IPS-15b (cell line): Measurements from ENCODE around the gene CLEC3B.

Experiments used
- H3K27me3 ChIP-seq: one replicate; pipeline ENCODE4 v1.6.1; 2013; ENCODE audit warnings: low read length; ENCODE audit not compliant: control insufficient read depth, insufficient read depth
- H3K36me3 ChIP-seq: one replicate; pipeline ENCODE4 v1.6.1; 2013; ENCODE audit warnings: low read length; ENCODE audit not compliant: control insufficient read depth, insufficient read depth
- H3K4me1 ChIP-seq: one replicate; pipeline ENCODE4 v1.6.1; 2013; ENCODE audit warnings: mild to moderate bottlenecking, low read length; ENCODE audit not compliant: control insufficient read depth, insufficient read depth
- H3K4me3 ChIP-seq: one replicate; pipeline ENCODE4 v1.5.1; 2013; ENCODE audit warnings: low read depth, low read length
- H3K9ac ChIP-seq: one replicate; pipeline ENCODE4 v1.6.1; 2013; ENCODE audit warnings: low read depth, mild to moderate bottlenecking, low read length
- H3K9me3 ChIP-seq: one replicate; pipeline ENCODE4 v1.6.1; 2013; ENCODE audit warnings: mild to moderate bottlenecking, low read length; ENCODE audit not compliant: control insufficient read depth, insufficient read depth

Gene CLEC3B

DNA sequence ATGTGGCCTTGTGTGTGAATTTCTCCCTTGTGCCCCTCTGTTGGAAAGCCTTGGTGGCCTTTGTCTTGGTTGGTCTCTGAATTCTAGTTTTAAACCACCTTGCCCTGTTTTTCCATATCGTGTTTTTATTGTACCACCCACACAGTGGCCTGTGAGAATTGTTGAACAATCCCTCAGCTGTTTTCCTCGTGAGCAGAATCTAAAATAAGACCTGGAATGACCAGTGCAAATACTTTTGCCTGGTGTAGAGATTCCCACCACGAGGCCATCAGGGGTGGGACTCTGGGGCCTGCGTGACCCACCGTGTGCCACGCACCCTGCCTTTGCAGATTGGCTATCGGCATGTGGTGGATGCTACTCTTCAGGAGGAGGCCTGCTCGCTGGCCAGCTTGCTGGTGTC is 19.0 kb upstream of the CLEC3B start:
- peaks cover 48% of the 10 kb centered on the region for H3K36me3 ChIP-seq

DNA sequence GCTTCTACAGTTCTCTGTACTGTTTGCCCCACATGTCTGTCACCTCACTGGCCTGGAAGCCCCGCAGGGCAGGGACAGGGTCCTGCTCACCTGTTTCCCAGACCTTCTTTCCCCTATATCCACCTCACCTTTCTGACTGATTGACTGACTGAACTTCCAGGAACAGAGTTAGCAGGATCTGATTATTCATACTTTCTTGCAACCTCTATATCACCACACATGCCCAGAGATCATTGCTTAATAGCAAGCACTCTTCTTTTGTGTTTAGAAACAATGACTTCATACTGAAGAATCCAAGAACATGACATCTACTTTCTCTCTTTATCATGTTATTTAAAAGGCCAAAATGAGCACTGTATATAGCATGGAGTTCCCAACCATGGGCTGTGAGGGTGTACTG is 18.0 kb upstream of the CLEC3B start:
- Histone ChIP-seq H3K9me3 (no peaks in the 10 kb centered on the region), H3K36me3 (peaks cover 51% of the 10 kb centered on the region), H3K27me3 (no peaks in the 10 kb centered on the region), H3K4me3 (no peak overlapping the region), H3K4me1 (no peaks in the 10 kb centered on the region), H3K9ac (no peak overlapping the region)

More for the DNA sequence above, 19.0 kb upstream of the CLEC3B start:
- no peak overlapping the region for H3K4me3 ChIP-seq
- no peaks in the 10 kb centered on the region for H3K4me1 ChIP-seq
- H3K9me3 ChIP-seq: no peaks in the 10 kb centered on the region
- H3K9ac ChIP-seq: no peak overlapping the region
- H3K27me3 ChIP-seq: no peaks in the 10 kb centered on the region

DNA sequence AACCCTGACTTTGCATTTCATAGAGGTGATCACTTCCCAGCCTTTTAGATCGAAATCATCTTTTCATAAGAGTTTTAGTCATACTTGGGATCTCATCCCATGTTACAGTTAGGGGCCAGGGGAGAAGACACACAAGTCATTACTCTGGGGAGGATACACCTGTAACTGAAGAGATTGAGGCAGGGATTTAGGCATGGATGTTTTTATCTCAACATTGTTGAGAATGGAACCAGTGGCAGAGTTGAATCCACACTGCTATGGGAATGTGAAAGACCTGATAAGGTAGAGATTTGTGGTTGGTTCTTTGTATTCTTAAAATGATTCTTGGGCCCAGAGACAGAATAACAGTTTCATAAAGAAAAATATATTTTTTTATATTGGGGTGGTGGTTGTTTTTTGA is 16.2 kb upstream of the CLEC3B start:
- peaks cover 45% of the 10 kb centered on the region for H3K36me3 ChIP-seq

DNA sequence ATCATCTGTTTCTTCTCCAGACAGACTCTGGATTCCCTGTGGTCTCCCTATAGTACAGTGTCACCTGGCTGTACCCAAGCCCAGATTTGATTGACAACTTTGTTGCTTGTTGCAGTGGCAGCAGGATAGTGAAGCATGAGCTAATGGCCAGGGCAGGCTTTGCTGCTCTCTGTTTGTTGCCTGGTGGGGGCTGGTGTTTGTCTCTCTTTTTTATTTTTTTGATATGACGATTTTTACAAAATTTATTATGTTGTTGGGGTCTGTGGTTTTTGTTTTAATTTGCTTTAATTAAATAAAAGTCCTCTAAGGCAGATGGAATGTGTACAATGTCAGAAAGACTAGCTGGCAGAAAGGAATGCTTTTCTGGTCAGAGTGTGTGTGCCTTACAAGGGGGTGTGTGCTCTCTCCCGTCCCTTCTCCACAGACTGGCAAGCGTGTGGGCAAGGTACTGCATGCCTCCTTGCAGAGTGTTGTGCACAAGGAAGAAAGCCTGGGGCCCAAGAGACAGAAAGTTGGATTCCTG is 15.2 kb upstream of the CLEC3B start:
- no peaks in the 10 kb centered on the region for H3K27me3 ChIP-seq
- H3K9ac ChIP-seq: no peak overlapping the region
- peaks cover 5% of the 10 kb centered on the region for H3K4me1 ChIP-seq
- H3K9me3 ChIP-seq: no peaks in the 10 kb centered on the region
- peaks cover 40% of the 10 kb centered on the region for H3K36me3 ChIP-seq
- H3K4me3 ChIP-seq: no peak overlapping the region

More for the DNA sequence above, 16.2 kb upstream of the CLEC3B start:
- Histone ChIP-seq H3K4me3 (no peak overlapping the region), H3K27me3 (no peaks in the 10 kb centered on the region), H3K9me3 (no peaks in the 10 kb centered on the region), H3K4me1 (no peaks in the 10 kb centered on the region), H3K9ac (no peak overlapping the region)

DNA sequence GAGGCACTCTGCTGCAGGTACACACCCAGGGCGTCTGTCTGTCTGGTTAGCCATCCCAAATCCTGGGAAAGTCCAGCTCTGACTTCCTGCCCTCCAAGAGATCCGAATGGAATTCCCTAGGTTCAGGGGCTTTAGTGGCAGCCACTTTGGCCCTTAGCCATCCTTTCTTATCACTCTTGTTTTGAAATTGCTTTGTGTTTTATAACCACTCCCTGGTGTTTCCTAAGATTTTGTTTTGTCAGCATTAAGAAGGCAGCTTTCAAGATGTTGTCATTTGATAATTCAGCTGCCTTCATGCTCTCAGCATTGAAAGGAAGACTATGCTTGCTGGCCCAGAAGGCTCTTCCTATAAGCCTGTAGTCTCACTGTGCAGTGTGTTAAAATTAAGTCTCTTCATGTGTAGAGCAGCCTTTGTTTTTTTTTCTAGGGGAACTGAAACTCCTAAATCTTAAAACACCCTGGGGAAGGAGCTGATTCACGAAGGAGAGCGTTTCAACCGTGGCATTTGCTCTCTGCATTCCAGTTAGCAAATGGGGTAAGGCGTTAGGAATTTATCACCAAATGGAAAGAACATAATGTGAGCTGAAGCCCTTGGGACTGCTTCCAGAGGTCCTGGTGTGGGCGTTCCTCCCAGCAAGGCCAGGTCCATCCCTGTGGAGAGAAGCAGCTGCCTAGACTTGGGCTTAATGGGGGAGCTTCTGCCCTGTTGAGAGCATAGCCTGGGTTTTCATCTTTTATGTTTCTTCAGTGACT is 14.2 kb upstream of the CLEC3B start:
- Histone ChIP-seq H3K36me3 (peaks cover 38% of the 10 kb centered on the region), H3K27me3 (no peaks in the 10 kb centered on the region), H3K9me3 (no peaks in the 10 kb centered on the region), H3K9ac (no peak overlapping the region), H3K4me1 (peaks cover 13% of the 10 kb centered on the region), H3K4me3 (no peak overlapping the region)

DNA sequence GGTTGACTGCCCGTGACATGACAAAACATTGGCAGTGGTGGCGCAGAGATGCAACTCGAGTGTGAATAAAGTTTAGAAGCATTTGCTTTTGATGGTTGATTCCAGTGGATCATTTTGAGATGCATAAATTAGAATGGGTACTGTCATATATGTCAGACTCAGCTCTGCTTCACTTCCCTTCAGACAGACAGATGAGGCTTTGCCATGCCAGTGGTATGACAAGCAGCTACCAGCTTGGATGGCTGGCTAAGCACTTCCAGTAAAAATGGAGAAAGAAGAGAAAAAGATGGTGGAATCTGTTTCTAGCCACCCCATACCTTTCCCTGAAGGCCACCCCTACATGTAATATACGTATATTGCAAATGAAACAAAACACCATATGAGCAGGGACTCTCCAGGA is 13.5 kb upstream of the CLEC3B start:
- Histone ChIP-seq H3K4me3 (no peak overlapping the region), H3K27me3 (no peaks in the 10 kb centered on the region), H3K9me3 (no peaks in the 10 kb centered on the region), H3K36me3 (peaks cover 32% of the 10 kb centered on the region), H3K4me1 (peaks cover 18% of the 10 kb centered on the region), H3K9ac (no peak overlapping the region)

DNA sequence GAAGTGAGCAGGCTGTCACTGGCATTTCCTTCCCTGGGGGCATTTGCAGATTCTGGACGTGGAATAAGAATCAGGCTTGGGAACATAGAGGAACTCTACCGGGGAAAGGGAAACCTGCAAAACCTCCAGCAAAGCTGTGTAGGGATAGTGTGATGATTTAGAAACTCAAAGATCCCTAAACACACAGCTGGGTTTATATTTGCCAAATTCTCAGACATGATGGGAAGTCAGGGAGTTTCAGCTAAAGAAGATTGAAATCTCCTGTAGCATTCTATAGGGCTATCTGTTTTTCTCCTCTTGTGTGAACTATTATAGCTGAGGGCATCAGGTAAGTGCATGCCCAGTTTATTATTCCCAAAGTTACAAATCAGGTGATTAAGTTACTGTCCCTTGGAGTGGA is 9.2 kb upstream of the CLEC3B start:
- H3K9ac ChIP-seq: no peak overlapping the region
- H3K4me3 ChIP-seq: no peak overlapping the region
- H3K36me3 ChIP-seq: peaks cover 10% of the 10 kb centered on the region
- no peaks in the 10 kb centered on the region for H3K9me3 ChIP-seq
- H3K27me3 ChIP-seq: no peaks in the 10 kb centered on the region
- H3K4me1 ChIP-seq: peaks cover 18% of the 10 kb centered on the region

DNA sequence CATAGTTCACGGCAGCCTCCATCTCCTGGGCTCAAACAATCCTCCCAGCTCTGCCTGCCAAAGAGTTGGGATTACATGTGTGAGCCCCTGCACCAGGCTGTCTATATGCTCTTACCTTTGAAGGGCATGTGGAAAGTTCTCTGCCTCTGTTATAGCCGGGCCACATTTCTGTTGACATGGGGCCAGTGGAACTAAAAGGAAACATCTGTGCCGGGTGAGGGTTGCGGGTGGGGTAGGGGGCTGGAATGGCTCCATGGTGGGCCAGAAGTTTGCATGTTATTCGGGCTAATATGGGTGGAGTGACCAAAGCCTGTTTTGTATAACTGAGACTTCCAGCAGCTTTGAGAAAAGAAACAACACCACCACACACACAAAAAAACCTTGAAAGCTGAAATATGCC is 8.3 kb upstream of the CLEC3B start:
- no peak overlapping the region for H3K4me3 ChIP-seq
- no peaks in the 10 kb centered on the region for H3K9me3 ChIP-seq
- H3K27me3 ChIP-seq: no peaks in the 10 kb centered on the region
- peaks cover 18% of the 10 kb centered on the region for H3K4me1 ChIP-seq
- peaks cover 4% of the 10 kb centered on the region for H3K36me3 ChIP-seq
- no peak overlapping the region for H3K9ac ChIP-seq

DNA sequence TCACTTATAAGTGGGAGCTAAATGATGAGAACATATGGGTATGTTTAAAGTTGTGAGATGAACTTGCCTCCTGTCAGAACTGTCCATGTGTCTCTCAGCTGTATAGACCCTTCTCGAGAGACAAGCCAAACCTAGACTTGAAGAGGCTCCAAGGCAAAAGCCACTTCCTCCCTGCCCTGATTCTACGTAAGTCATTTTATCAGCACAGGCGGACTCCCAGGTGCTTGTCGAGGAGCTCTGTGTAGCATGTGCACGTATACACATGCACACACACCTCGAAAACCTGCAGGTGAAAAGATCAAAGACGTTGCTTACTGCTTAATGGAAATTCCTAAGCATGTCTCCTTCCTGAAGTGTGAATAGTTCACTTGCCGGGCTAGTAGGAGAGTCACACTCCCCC is 5.6 kb upstream of the CLEC3B start:
- no peaks in the 10 kb centered on the region for H3K9me3 ChIP-seq
- H3K36me3 ChIP-seq: no peaks in the 10 kb centered on the region
- H3K27me3 ChIP-seq: no peaks in the 10 kb centered on the region
- no peak overlapping the region for H3K4me3 ChIP-seq
- H3K4me1 ChIP-seq: peaks cover 16% of the 10 kb centered on the region
- H3K9ac ChIP-seq: no peak overlapping the region

DNA sequence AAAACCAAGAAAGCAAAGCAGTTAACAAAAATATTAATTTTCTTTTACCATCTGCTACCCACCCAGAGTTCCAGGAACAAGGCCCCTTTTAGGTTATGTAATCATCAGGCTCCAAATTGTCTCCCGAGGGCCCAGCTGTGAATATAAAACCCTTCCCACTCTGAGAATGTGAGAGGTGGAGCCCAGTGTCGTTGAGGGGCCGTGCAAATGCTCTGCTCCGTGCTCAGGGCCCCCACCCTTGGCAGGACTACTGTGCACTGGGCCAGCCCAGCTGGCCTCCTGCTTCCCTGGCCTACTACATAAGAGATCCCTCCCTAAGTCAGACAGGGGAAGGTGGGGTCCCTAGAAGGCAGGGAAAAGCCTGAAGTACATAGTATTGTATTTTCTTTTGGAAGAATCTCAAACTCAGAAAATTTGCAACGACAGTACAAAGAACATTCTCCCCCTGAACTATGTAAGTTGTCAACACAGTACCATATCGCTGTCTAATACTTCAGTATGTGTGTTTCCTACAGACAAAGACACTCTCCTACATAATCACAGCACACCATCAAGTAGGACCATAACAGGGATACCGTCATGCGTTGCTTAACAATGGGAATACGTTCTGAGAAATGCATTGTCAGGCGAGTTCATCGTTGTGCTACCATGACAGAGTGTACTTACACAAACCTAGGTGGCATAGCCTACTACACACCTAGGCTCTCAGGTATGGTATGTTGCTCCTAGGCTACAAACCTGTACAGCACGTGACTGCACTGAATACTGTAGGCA is 4.4 kb upstream of the CLEC3B start:
- Histone ChIP-seq H3K9me3 (no peaks in the 10 kb centered on the region), H3K9ac (no peak overlapping the region), H3K27me3 (no peaks in the 10 kb centered on the region), H3K4me3 (no peak overlapping the region), H3K4me1 (peaks cover 5% of the 10 kb centered on the region), H3K36me3 (no peaks in the 10 kb centered on the region)

DNA sequence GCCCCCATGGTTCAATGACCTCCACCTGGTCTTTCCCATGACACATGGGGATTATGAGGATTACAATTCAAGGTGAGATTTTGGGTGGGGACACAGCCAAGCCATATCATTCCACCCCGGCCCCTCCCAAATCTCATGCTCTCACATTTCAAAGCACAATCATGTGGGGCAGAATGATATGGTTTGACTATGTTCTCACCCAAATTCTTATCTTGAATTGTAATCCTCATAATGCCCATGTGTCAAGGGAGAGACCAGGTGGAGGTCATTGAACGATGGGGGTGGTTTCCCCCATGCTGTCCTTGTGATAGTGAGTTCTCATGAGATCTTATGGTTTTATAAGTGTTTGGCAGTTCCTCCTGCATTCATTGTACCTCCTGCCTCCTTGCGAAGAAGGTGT is 2.4 kb upstream of the CLEC3B start:
- Histone ChIP-seq H3K36me3 (no peaks in the 10 kb centered on the region), H3K9me3 (no peaks in the 10 kb centered on the region), H3K4me1 (no peaks in the 10 kb centered on the region), H3K9ac (no peak overlapping the region), H3K27me3 (no peaks in the 10 kb centered on the region), H3K4me3 (no peak overlapping the region)
